Mucosa of descending colon (tissue), 3 donors: ENCODE results near the gene MAB21L4. TPM values are rescaled to one million over a fixed set of nuclear protein-coding genes. Genes with fewer than 3 reads are reported as not detected.

ENCODE experiments used
- ATAC-seq: fragments of 200-7000 bp; cut with Tn5 transposase; one replicate; pipeline ENCODE4 v1.9.1; 2020; ENCODE audit warnings: mild to moderate bottlenecking, moderate library complexity
- DNase-seq, 3 donors: peaks; one replicate each; pipeline ENCODE4 v3.0.0-alpha.2; 2020
- H3K36me3 ChIP-seq: fragments of 200-600 bp; one replicate; pipeline ENCODE4 v1.8.0; 2021; ENCODE audit warnings: low read depth, mild to moderate bottlenecking
- H3K4me1 ChIP-seq: fragments of 200-600 bp; one replicate; pipeline ENCODE4 v1.8.0; 2021; ENCODE audit warnings: low read depth, mild to moderate bottlenecking
- H3K4me3 ChIP-seq: fragments of 200-600 bp; one replicate; pipeline ENCODE4 v1.8.0; 2021; ENCODE audit warnings: mild to moderate bottlenecking
- H3K9me3 ChIP-seq: fragments of 200-600 bp; one replicate; pipeline ENCODE4 v1.8.0; 2021; ENCODE audit warnings: mild to moderate bottlenecking
- intact Hi-C, 2 donors: fragments of 100-400 bp; cut with DNase I in 1 of 2; cut with micrococcal nuclease in 1 of 2; formaldehyde crosslinking; loops; one replicate each; pipeline versions ENCODE4 v1.11.0 to v1.11.1; 2022; cut with DNase I, micrococcal nuclease
- total RNA-seq, 3 donors: library from RNA; stranded (reverse); fragmentation: NEBNext Ultra II Directional in 2 of 3; extraction: Animal tissue kit (Norgen Biotek cat#: 25700) in 2 of 3; gene quantifications; one replicate each; pipeline versions ENCODE4 v1.2.1 to v1.2.4, GENCODE V29; 2021 to 2023
- TF ChIP-seq, protein P1 (sequence below): fragments of 200-600 bp; IDR thresholded peaks from one replicate; pipeline ENCODE4 v1.8.0; 2022; ENCODE audit warnings: antibody characterized with exemption, mild to moderate bottlenecking
- donor health status: DM: no; HTN: no; CAD: no; lungs with moderate emphysema.
- donor health status: DM: no; HTN: no; CAD: no.
- donor health status: DM: no; HTN: yes; CAD: no.

The MAB21L4 gene
- total RNA-seq, 3 donors from 2014 or later = 3.3 to 13.2 (median 8.1) TPM

GRCh38 chr2:240851078-240851991 is 44.6 kb downstream of the MAB21L4 start:
- H3K4me3 ChIP-seq = no peak overlapping the region
- DNase-seq = peak; percentile 78 to 95 (median 93)
- H3K4me1 ChIP-seq = peaks cover 10% of the 10 kb centered on the region
- H3K36me3 ChIP-seq = no peaks in the 10 kb centered on the region
- intact Hi-C loops = no loop called here
- ATAC-seq = peak; percentile 97
- TF ChIP-seq, protein P1, sequence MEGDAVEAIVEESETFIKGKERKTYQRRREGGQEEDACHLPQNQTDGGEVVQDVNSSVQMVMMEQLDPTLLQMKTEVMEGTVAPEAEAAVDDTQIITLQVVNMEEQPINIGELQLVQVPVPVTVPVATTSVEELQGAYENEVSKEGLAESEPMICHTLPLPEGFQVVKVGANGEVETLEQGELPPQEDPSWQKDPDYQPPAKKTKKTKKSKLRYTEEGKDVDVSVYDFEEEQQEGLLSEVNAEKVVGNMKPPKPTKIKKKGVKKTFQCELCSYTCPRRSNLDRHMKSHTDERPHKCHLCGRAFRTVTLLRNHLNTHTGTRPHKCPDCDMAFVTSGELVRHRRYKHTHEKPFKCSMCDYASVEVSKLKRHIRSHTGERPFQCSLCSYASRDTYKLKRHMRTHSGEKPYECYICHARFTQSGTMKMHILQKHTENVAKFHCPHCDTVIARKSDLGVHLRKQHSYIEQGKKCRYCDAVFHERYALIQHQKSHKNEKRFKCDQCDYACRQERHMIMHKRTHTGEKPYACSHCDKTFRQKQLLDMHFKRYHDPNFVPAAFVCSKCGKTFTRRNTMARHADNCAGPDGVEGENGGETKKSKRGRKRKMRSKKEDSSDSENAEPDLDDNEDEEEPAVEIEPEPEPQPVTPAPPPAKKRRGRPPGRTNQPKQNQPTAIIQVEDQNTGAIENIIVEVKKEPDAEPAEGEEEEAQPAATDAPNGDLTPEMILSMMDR = peak; percentile 93
- H3K9me3 ChIP-seq = peaks cover 10% of the 10 kb centered on the region

- Histone ChIP-seq H3K4me3 (no peak overlapping the region), H3K4me1 (peaks cover 10% of the 10 kb centered on the region), H3K9me3 (peaks cover 10% of the 10 kb centered on the region), H3K36me3 (no peaks in the 10 kb centered on the region)
- intact Hi-C loops = no loop called here
- no peak for ATAC-seq
- DNase-seq = no peak
- TF ChIP-seq, protein P1 = no peak
Observed at GRCh38 chr2:240850756-240851077, 45.2 kb downstream of the MAB21L4 start.

DNA sequence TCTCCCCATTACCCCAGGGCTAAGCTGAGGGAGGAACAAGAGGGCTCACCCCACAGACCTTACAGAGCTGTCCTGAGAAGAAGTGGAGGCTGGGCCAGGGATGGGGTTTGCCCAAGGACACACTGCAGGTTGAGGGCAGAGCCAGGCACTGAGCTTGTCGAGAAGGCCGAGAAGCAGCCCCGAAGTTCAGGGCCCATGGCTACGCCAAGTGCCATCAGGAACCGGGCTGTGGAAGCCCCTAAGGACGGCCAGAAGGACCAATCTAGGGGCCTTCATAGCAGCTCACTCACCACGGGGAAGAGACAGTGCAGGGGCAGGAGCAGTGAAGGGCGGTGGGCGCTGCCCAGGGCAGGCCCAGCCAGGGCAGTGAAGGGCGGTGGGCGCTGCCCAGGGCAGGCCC is 45.9 kb downstream of the MAB21L4 start:
- H3K4me3 ChIP-seq = no peak overlapping the region
- TF ChIP-seq, protein P1 = no peak
- intact Hi-C loops = no loop called here
- H3K4me1 ChIP-seq = peaks cover 10% of the 10 kb centered on the region
- no peaks in the 10 kb centered on the region for H3K36me3 ChIP-seq
- H3K9me3 ChIP-seq = peaks cover 9% of the 10 kb centered on the region
- ATAC-seq = no peak
- no peak for DNase-seq

- intact Hi-C loops = no loop called here
- H3K36me3 ChIP-seq = no peaks in the 10 kb centered on the region
- no peaks in the 10 kb centered on the region for H3K9me3 ChIP-seq
- no peak for DNase-seq
- TF ChIP-seq, protein P1 = no peak
- no peak for ATAC-seq
- peaks cover 10% of the 10 kb centered on the region for H3K4me1 ChIP-seq
- H3K4me3 ChIP-seq = no peak overlapping the region
Observed at GRCh38 chr2:240848900-240849680, 46.9 kb downstream of the MAB21L4 start.

- H3K4me3 ChIP-seq = no peak overlapping the region
- H3K36me3 ChIP-seq = no peaks in the 10 kb centered on the region
- H3K4me1 ChIP-seq = peaks cover 10% of the 10 kb centered on the region
- TF ChIP-seq, protein P1 = no peak
- no peaks in the 10 kb centered on the region for H3K9me3 ChIP-seq
- DNase-seq (no peak), ATAC-seq (no peak)
- intact Hi-C loops = no loop called here
Observed at GRCh38 chr2:240847817-240848216, 48.1 kb downstream of the MAB21L4 start.
